ENCODE data around the gene PNPLA6.

PNPLA6 gene

GRCh38 chr19:7505682-7506384, 29.7 kb upstream of the PNPLA6 start:
- no peak overlapping the region for H3K4me3 ChIP-seq (ENCODE audit: low read depth, low read length)
- no peak for TF ChIP-seq CTCF (IDR thresholded peaks at IDR 0.05; ENCODE audit: low read depth, low read length, missing control alignments)
- no peak for DNase-seq (ENCODE audit: low read depth)

GRCh38 chr19:7506385-7507328, 28.9 kb upstream of the PNPLA6 start:
- no peak overlapping the region for H3K4me3 ChIP-seq (ENCODE audit: low read depth, low read length)
- no peak for DNase-seq (ENCODE audit: low read depth)

DNA sequence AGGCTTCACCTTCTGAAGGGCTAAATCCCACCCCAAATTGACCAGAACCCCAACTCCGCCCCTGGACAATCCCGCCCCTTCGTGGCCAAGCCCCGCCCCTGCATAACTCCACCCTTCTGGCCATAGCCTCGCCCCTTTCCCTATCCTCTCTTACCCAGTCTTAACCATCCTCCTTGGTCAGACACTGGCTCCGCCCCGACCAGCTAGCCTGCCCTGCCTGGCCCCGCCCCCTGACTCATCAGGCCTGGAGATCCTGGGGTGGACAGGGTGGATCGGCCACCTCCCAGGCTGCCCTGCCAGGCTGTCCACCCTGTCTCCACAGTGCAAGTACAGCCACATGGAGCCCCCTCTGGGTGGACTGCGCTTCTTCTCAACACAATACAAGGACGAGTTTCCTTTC, 27.6 kb upstream of the PNPLA6 start:
- H3K4me3 ChIP-seq (ENCODE audit: low read depth, low read length), result no peak overlapping the region
- DNase-seq (ENCODE audit: low read depth), result no peak
- no peak for TF ChIP-seq CTCF (IDR thresholded peaks at IDR 0.05; ENCODE audit: low read depth, low read length, missing control alignments)

More at GRCh38 chr19:7506385-7507328, 28.9 kb upstream of the PNPLA6 start:
- no peak for TF ChIP-seq CTCF (IDR thresholded peaks at IDR 0.05; ENCODE audit: low read depth, low read length, missing control alignments)

- DNase-seq (ENCODE audit: low read depth), result no peak
- TF ChIP-seq CTCF (IDR thresholded peaks at IDR 0.05; ENCODE audit: low read depth, low read length, missing control alignments), result no peak
- no peak overlapping the region for H3K4me3 ChIP-seq (ENCODE audit: low read depth, low read length)
These were observed 25.9 kb upstream of the PNPLA6 start for GRCh38 chr19:7509625-7510024.

DNA sequence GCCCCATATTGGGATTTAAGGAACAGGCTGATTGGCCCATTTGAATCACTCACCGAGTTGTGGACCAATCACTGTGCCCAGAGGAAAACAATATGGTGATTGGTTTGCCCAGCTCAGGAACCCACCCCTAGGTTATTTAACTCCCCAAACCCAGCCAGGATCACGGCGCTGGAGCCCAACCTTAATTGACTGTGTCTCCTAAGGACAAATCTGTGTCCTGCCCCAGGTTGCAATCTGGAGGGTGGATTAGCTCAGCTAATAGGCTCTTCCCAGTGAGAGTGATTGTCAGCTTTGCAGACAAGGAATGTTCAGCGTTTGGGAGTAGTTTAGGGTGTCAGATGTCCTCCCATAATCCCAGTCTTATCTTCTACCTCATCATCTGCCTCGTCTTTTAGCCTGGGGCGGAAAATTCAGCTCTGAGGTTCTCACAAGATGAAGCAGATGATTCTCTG, 23.1 kb upstream of the PNPLA6 start:
- no peak for TF ChIP-seq CTCF (IDR thresholded peaks at IDR 0.05; ENCODE audit: low read depth, low read length, missing control alignments)
- no peak overlapping the region for H3K4me3 ChIP-seq (ENCODE audit: low read depth, low read length)
- no peak for DNase-seq (ENCODE audit: low read depth)

GRCh38 chr19:7513809-7514642, 21.5 kb upstream of the PNPLA6 start:
- TF ChIP-seq CTCF (IDR thresholded peaks at IDR 0.05; ENCODE audit: low read depth, low read length, missing control alignments), result no peak
- DNase-seq (ENCODE audit: low read depth), result no peak

More at GRCh38 chr19:7513809-7514642, 21.5 kb upstream of the PNPLA6 start:
- H3K4me3 ChIP-seq (ENCODE audit: low read depth, low read length), result no peak overlapping the region

All from GM12864 (cell line).